WTC11 (cell line): ENCODE results near the gene GPR68. TPM values are rescaled to one million over a fixed set of nuclear protein-coding genes. Genes with fewer than 3 reads are reported as not detected.
A peak's percentile ranks its signal among the peaks of the same experiment; 100 is the strongest.

ENCODE experiments used
- ATAC-seq: fragments of 200-7000 bp; cut with Tn5 transposase; 2 replicates; pipeline ENCODE4 v1.10.0; 2021; ENCODE audit warnings: mild to moderate bottlenecking, moderate library complexity
- CTCF ChIA-PET: fragments of 300-600 bp; sonication (Branson Sonifier 250); formaldehyde crosslinking; loops from one replicate; lab custom pipeline; 2021; ENCODE audit warnings: antibody characterized with exemption; lab: Charles Lee
- POLR2A ChIA-PET: fragments of 350-600 bp; sonication (Branson Sonifier 250); formaldehyde crosslinking; loops from one replicate; lab custom pipeline; 2021; ENCODE audit warnings: antibody characterized with exemption; lab: Charles Lee
- DNase-seq: peaks from one replicate; pipeline ENCODE4 v3.0.0; 2021; ENCODE audit warnings: low spot score
- H3K27ac Mint-ChIP-seq: 2 replicates; pipeline ENCODE4 v1.8.0; 2021; ENCODE audit warnings: mixed read lengths
- H3K27me3 Mint-ChIP-seq: 2 replicates; pipeline ENCODE4 v1.8.0; 2021; ENCODE audit warnings: low read depth, mild to moderate bottlenecking, moderate library complexity, mixed read lengths
- H3K36me3 Mint-ChIP-seq: 2 replicates; pipeline ENCODE4 v1.8.0; 2021; ENCODE audit warnings: mixed read lengths
- H3K4me1 Mint-ChIP-seq: 2 replicates; pipeline ENCODE4 v1.8.0; 2022; ENCODE audit warnings: mixed read lengths
- H3K4me3 Mint-ChIP-seq: 2 replicates; pipeline ENCODE4 v1.8.0; 2021; ENCODE audit warnings: mild to moderate bottlenecking, moderate library complexity, mixed read lengths
- H3K9me3 Mint-ChIP-seq: 2 replicates; pipeline ENCODE4 v1.8.0; 2021; ENCODE audit warnings: mixed read lengths
- AFF4 ChIP-seq: sonication (generic); formaldehyde crosslinking; IDR thresholded peaks from 2 replicates; pipeline ENCODE4 v1.8.1; 2023; ENCODE audit warnings: mild to moderate bottlenecking, missing genetic modification reagents, borderline replicate concordance
- ATF6 ChIP-seq: sonication (generic); formaldehyde crosslinking; IDR thresholded peaks from 2 replicates; pipeline ENCODE4 v1.8.1; 2023; ENCODE audit warnings: mild to moderate bottlenecking, missing genetic modification reagents
- ELF4 ChIP-seq: sonication (generic); formaldehyde crosslinking; IDR thresholded peaks from 2 replicates; pipeline ENCODE4 v1.8.1; 2022; ENCODE audit warnings: low read depth, mild to moderate bottlenecking, moderate library complexity, missing genetic modification reagents
- EMX1 ChIP-seq: fragments of 250-450 bp; sonication (Bioruptor Pico); IDR thresholded peaks from 2 replicates; pipeline ENCODE4 v1.8.0; 2021; ENCODE audit warnings: mild to moderate bottlenecking
- FOXP1 ChIP-seq: sonication (generic); formaldehyde crosslinking; IDR thresholded peaks from 2 replicates; pipeline ENCODE4 v1.8.0; 2022; ENCODE audit warnings: missing genetic modification reagents, mild to moderate bottlenecking, moderate library complexity, borderline replicate concordance
- GABPB1 ChIP-seq: sonication (generic); formaldehyde crosslinking; IDR thresholded peaks from 2 replicates; pipeline ENCODE4 v1.8.1; 2023; ENCODE audit warnings: mild to moderate bottlenecking, missing genetic modification reagents
- IRF1 ChIP-seq: sonication (generic); formaldehyde crosslinking; IDR thresholded peaks from 2 replicates; pipeline ENCODE4 v1.8.0; 2023; ENCODE audit warnings: missing genetic modification reagents
- MXD4 ChIP-seq: fragments of 250-450 bp; sonication (Bioruptor Pico); IDR thresholded peaks from 2 replicates; pipeline ENCODE4 v1.8.0; 2021; ENCODE audit warnings: mild to moderate bottlenecking, moderate library complexity, borderline replicate concordance
- NR1H2 ChIP-seq: sonication (generic); formaldehyde crosslinking; IDR thresholded peaks from 2 replicates; pipeline ENCODE4 v1.9.0; 2021; ENCODE audit warnings: mild to moderate bottlenecking, moderate library complexity, missing genetic modification reagents
- OVOL2 ChIP-seq: fragments of 250-450 bp; sonication (Bioruptor Pico); IDR thresholded peaks from 2 replicates; pipeline ENCODE4 v1.9.0; 2021; ENCODE audit warnings: mild to moderate bottlenecking, borderline replicate concordance
- RELA ChIP-seq: sonication (generic); formaldehyde crosslinking; IDR thresholded peaks from 2 replicates; pipeline ENCODE4 v1.8.1; 2022; ENCODE audit warnings: missing genetic modification reagents, mild to moderate bottlenecking, borderline replicate concordance
- SP1 ChIP-seq: sonication (generic); formaldehyde crosslinking; conservative IDR thresholded peaks from 2 replicates; pipeline ENCODE4 v1.8.1; 2022; ENCODE audit warnings: missing genetic modification reagents
- ZMAT4 ChIP-seq: fragments of 250-450 bp; sonication (Bioruptor Pico); IDR thresholded peaks from 2 replicates; pipeline ENCODE4 v1.9.0; 2021; ENCODE audit warnings: mild to moderate bottlenecking
- ZNF121 ChIP-seq: sonication (generic); formaldehyde crosslinking; IDR thresholded peaks from 2 replicates; pipeline ENCODE4 v1.8.0; 2023; ENCODE audit warnings: missing genetic modification reagents
- ZNF263 ChIP-seq: sonication (generic); formaldehyde crosslinking; IDR thresholded peaks from 2 replicates; pipeline ENCODE4 v1.8.1; 2022; ENCODE audit warnings: low read depth, mild to moderate bottlenecking, moderate library complexity, missing genetic modification reagents
- ZNF281 ChIP-seq: sonication (generic); formaldehyde crosslinking; IDR thresholded peaks from 2 replicates; pipeline ENCODE4 v1.8.0; 2023; ENCODE audit warnings: mild to moderate bottlenecking, missing genetic modification reagents
- ZNF416 ChIP-seq: fragments of 250-450 bp; sonication (Bioruptor Pico); IDR thresholded peaks from 2 replicates; pipeline ENCODE4 v1.9.0; 2021; ENCODE audit warnings: mild to moderate bottlenecking, inconsistent platforms
- ZSCAN18 ChIP-seq: fragments of 250-450 bp; sonication (Bioruptor Pico); IDR thresholded peaks from 2 replicates; pipeline ENCODE4 v2.1.2; 2022; ENCODE audit warnings: mild to moderate bottlenecking, moderate library complexity
- total RNA-seq: library from RNA; stranded (reverse); gene quantifications from 3 replicates; pipeline ENCODE4 v1.2.3, GENCODE V29; 2021

GPR68 gene
- total RNA-seq, 1 experiment from 2014 or later: 0.28 TPM

GRCh38 chr14:91271639-91272038, 27.1 kb upstream of the GPR68 start (continued):
- TF ChIP-seq SP1 (CRISPR knock-in tag) (no peak), ZNF416 (no peak)

- DNase-seq (no peak), ATAC-seq (no peak)
- TF ChIP-seq ZNF263 (no peak), MXD4 (CRISPR knock-in tag) (no peak), NR1H2 (CRISPR knock-in tag) (no peak), OVOL2 (CRISPR knock-in tag) (no peak), AFF4 (CRISPR knock-in tag) (no peak), ZMAT4 (CRISPR knock-in tag) (no peak), FOXP1 (CRISPR knock-in tag) (no peak), ELF4 (no peak), ZNF281 (CRISPR knock-in tag) (no peak), IRF1 (CRISPR knock-in tag) (no peak), GABPB1 (CRISPR knock-in tag) (no peak), EMX1 (CRISPR knock-in tag) (no peak)
- ChIA-PET POLR2A (no interaction called here), CTCF (interaction anchor here (0.9 to 1.0 kb wide), 2 partner anchors 9 to 16 kb away, joined by 3 to 6 read pairs; no protein-coding TSS in a partner anchor)
- peaks cover 5% of the 10 kb centered on the region for H3K27me3 Mint-ChIP-seq
- no peaks in the 10 kb centered on the region for H3K4me1 Mint-ChIP-seq
- peaks cover 5% of the 10 kb centered on the region for H3K36me3 Mint-ChIP-seq
- no peak overlapping the region for H3K4me3 Mint-ChIP-seq
- no peaks in the 10 kb centered on the region for H3K9me3 Mint-ChIP-seq
- no peak overlapping the region for H3K27ac Mint-ChIP-seq
Measured at GRCh38 chr14:91270619-91271018, 26.1 kb upstream of the GPR68 start.

- no peaks in the 10 kb centered on the region for H3K9me3 Mint-ChIP-seq
- CTCF ChIA-PET: interaction anchor here (0.9 to 1.3 kb wide), 3 partner anchors 8 to 97 kb away, joined by 3 to 6 read pairs (median 4); no protein-coding TSS in a partner anchor
- peaks cover 9% of the 10 kb centered on the region for H3K27me3 Mint-ChIP-seq
- H3K4me1 Mint-ChIP-seq: no peaks in the 10 kb centered on the region
- TF ChIP-seq RELA (no peak), ATF6 (no peak), ZSCAN18 (CRISPR knock-in tag) (no peak), ZNF121 (CRISPR knock-in tag) (peak; percentile 87)
- H3K27ac Mint-ChIP-seq: no peak overlapping the region
- POLR2A ChIA-PET: no interaction called here
- ATAC-seq (no peak), DNase-seq (no peak)
- peaks cover 5% of the 10 kb centered on the region for H3K36me3 Mint-ChIP-seq
- H3K4me3 Mint-ChIP-seq: no peak overlapping the region
Measured at GRCh38 chr14:91270188-91270587, 25.7 kb upstream of the GPR68 start.
